Urothelium cell line (cell line): ENCODE data around the gene CLDN5.
"Not testable (repeated sequence)": the region's sequence is repeated elsewhere in the genome, so short reads cannot be mapped to it uniquely, and the experiment has no call there.

ENCODE experiments used
- DNase-seq: peaks from one replicate; pipeline ENCODE4 v3.0.0; 2011; ENCODE audit warnings: low spot score, mixed read lengths
- FAIRE-seq: peaks from 2 replicates; lab custom pipeline; 2011; peaks lifted over from hg19 to GRCh38; lab: Jason Lieb, UNC

The CLDN5 gene

GRCh38 chr22:19548964-19549363 lies 24.8 kb upstream of the CLDN5 start:
- no peak for DNase-seq
- no peak for FAIRE-seq

GRCh38 chr22:19548427-19548826 lies 24.2 kb upstream of the CLDN5 start:
- FAIRE-seq, DNase-seq: not testable (repeated sequence)

GRCh38 chr22:19547620-19548019 lies 23.4 kb upstream of the CLDN5 start:
- DNase-seq (no peak), FAIRE-seq (no peak)

- DNase-seq: no peak
- FAIRE-seq: no peak
Measured at GRCh38 chr22:19546680-19547079, 22.5 kb upstream of the CLDN5 start.

GRCh38 chr22:19545935-19546207 lies 21.7 kb upstream of the CLDN5 start:
- FAIRE-seq (no peak), DNase-seq (no peak)

- FAIRE-seq (peak; percentile 74), DNase-seq (peak; percentile 4)
Measured at GRCh38 chr22:19543970-19544708, 19.9 kb upstream of the CLDN5 start.

- FAIRE-seq (no peak), DNase-seq (no peak)
Measured at GRCh38 chr22:19540394-19540793, 16.2 kb upstream of the CLDN5 start.

- FAIRE-seq (no peak), DNase-seq (no peak)
Measured at GRCh38 chr22:19537941-19538488, 13.8 kb upstream of the CLDN5 start.

- DNase-seq (no peak), FAIRE-seq (no peak)
Measured at GRCh38 chr22:19536564-19536963, 12.4 kb upstream of the CLDN5 start.

GRCh38 chr22:19535001-19535400 lies 10.8 kb upstream of the CLDN5 start:
- DNase-seq (no peak), FAIRE-seq (no peak)

- FAIRE-seq (no peak), DNase-seq (no peak)
Measured at GRCh38 chr22:19533857-19534256, 9.6 kb upstream of the CLDN5 start.

GRCh38 chr22:19533049-19533626 lies 8.9 kb upstream of the CLDN5 start:
- no peak for DNase-seq
- no peak for FAIRE-seq

GRCh38 chr22:19531327-19531726 lies 7.1 kb upstream of the CLDN5 start:
- not testable (repeated sequence) for FAIRE-seq, DNase-seq

- FAIRE-seq: no peak
Measured at GRCh38 chr22:19530751-19531150, 6.5 kb upstream of the CLDN5 start.

GRCh38 chr22:19529811-19530210 lies 5.6 kb upstream of the CLDN5 start:
- no peak for DNase-seq
- no peak for FAIRE-seq

More at GRCh38 chr22:19530751-19531150, 6.5 kb upstream of the CLDN5 start:
- no peak for DNase-seq

- peak; percentile 33 for DNase-seq
- no peak for FAIRE-seq
Measured at GRCh38 chr22:19527861-19528417, 3.7 kb upstream of the CLDN5 start.

GRCh38 chr22:19527321-19527721 lies 3.1 kb upstream of the CLDN5 start:
- DNase-seq: no peak
- FAIRE-seq: no peak

GRCh38 chr22:19526702-19527111 lies 2.5 kb upstream of the CLDN5 start:
- no peak for FAIRE-seq
- no peak for DNase-seq

- FAIRE-seq (peak; percentile 70), DNase-seq (no peak)
Measured at GRCh38 chr22:19526076-19526701, 2.0 kb upstream of the CLDN5 start.

GRCh38 chr22:19525666-19526065 lies 1.5 kb upstream of the CLDN5 start:
- FAIRE-seq (no peak), DNase-seq (peak; percentile 5)

- DNase-seq: peak; percentile 8
- no peak for FAIRE-seq
Measured at GRCh38 chr22:19525116-19525660, 978 bp upstream of the CLDN5 start.
